HEK293T (cell line): ENCODE results near the gene OR8I2.

Source experiments
- LEF1 ChIP-seq: fragments of 450-650 bp; IDR thresholded peaks from 2 replicates; pipeline ENCODE4 v1.6.1; 2017; ENCODE audit warnings: mild to moderate bottlenecking, borderline replicate concordance
- NFRKB ChIP-seq: fragments of 450-650 bp; IDR thresholded peaks from 2 replicates; pipeline ENCODE4 v1.6.1; 2016; ENCODE audit warnings: mild to moderate bottlenecking, moderate library complexity
- SP1 ChIP-seq: fragments of 450-650 bp; IDR thresholded peaks from 2 replicates; pipeline ENCODE4 v1.6.1; 2017

DNA sequence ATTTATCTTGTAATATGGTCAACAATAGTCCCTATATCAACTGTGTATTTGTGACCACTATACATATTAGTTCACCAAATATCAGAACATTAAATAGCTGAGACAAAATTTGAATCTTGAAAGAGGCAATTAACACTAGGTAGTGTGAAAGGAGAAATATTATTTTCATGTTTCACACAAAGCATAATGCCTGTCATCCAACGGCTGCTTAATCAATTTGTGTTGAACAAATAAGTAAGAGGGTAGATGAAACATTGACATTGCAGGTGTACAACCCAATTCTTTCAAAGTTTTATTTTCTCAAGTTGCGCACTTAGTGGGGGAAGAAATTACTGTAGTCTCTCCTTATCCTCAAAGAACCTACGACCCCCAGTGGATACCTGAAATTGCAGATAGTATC is 3.4 kb upstream of the OR8I2 start:
- TF ChIP-seq LEF1 (no peak), NFRKB (no peak), SP1 (no peak)
